Measurements from ENCODE around the gene PLTP.

The PLTP gene

DNA sequence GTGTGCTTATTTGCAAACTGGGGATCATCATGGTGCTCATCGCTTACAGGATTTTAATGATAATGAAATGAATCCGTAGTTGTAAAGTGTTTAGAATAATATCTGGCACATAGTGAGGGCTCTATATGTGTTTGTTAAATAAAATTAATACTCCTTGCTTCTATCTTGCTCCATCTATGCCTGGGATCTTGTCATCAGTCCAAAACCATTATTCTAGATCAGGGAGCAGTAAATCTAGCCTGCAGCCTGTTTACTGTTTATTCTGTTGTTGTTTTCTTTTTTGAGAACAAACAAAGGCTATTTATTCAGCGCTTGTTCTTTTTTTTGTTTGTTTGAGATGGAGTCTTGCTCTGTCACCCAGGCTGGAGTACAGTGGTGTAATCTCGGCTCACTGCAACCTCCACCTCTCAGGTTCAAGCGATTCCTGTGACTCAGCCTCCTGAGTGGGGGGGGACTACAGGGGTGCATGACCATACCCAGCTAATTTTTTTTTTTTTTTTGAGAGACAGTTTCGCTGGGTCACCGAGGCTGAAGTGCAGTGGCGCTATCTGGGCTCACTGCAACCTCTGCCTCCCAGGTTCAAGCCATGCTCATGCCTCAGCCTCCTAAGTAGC, 62.9 kb downstream of the PLTP start:
- H3K4me1 ChIP-seq (ENCODE audit: control insufficient read depth, insufficient read depth, low read length) = no peaks in the 10 kb centered on the region
- H3K9me3 ChIP-seq (ENCODE audit: control insufficient read depth, insufficient read depth, low read depth, low read length) = no peaks in the 10 kb centered on the region
- TF ChIP-seq, protein P1, sequence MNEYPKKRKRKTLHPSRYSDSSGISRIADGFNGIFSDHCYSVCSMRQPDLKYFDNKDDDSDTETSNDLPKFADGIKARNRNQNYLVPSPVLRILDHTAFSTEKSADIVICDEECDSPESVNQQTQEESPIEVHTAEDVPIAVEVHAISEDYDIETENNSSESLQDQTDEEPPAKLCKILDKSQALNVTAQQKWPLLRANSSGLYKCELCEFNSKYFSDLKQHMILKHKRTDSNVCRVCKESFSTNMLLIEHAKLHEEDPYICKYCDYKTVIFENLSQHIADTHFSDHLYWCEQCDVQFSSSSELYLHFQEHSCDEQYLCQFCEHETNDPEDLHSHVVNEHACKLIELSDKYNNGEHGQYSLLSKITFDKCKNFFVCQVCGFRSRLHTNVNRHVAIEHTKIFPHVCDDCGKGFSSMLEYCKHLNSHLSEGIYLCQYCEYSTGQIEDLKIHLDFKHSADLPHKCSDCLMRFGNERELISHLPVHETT (tag by site-specific recombination; IDR thresholded peaks at IDR 0.05) = no peak
- no peak for TF ChIP-seq ZNF37A (tag by site-specific recombination; IDR thresholded peaks at IDR 0.05)
- TF ChIP-seq ZNF202 (tag by site-specific recombination; IDR thresholded peaks at IDR 0.05; ENCODE audit: borderline replicate concordance) = no peak
- no peak for TF ChIP-seq ZNF366 (tag by site-specific recombination; conservative IDR thresholded peaks at IDR 0.05)
- TF ChIP-seq, protein P2, sequence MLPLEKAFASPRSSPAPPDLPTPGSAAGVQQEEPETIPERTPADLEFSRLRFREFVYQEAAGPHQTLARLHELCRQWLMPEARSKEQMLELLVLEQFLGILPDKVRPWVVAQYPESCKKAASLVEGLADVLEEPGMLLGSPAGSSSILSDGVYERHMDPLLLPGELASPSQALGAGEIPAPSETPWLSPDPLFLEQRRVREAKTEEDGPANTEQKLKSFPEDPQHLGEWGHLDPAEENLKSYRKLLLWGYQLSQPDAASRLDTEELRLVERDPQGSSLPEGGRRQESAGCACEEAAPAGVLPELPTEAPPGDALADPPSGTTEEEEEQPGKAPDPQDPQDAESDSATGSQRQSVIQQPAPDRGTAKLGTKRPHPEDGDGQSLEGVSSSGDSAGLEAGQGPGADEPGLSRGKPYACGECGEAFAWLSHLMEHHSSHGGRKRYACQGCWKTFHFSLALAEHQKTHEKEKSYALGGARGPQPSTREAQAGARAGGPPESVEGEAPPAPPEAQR (tag by site-specific recombination; IDR thresholded peaks at IDR 0.05) = no peak
- TF ChIP-seq SCRT2 (tag by site-specific recombination; IDR thresholded peaks at IDR 0.05) = no peak
- no peak for TF ChIP-seq ZNF777 (tag by site-specific recombination; IDR thresholded peaks at IDR 0.05; ENCODE audit: borderline replicate concordance)
- TF ChIP-seq ZNF701 (tag by site-specific recombination; IDR thresholded peaks at IDR 0.05) = no peak
- TF ChIP-seq, protein P3, sequence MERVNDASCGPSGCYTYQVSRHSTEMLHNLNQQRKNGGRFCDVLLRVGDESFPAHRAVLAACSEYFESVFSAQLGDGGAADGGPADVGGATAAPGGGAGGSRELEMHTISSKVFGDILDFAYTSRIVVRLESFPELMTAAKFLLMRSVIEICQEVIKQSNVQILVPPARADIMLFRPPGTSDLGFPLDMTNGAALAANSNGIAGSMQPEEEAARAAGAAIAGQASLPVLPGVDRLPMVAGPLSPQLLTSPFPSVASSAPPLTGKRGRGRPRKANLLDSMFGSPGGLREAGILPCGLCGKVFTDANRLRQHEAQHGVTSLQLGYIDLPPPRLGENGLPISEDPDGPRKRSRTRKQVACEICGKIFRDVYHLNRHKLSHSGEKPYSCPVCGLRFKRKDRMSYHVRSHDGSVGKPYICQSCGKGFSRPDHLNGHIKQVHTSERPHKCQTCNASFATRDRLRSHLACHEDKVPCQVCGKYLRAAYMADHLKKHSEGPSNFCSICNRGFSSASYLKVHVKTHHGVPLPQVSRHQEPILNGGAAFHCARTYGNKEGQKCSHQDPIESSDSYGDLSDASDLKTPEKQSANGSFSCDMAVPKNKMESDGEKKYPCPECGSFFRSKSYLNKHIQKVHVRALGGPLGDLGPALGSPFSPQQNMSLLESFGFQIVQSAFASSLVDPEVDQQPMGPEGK (tag by site-specific recombination; IDR thresholded peaks at IDR 0.05) = no peak
- H3K36me3 ChIP-seq (ENCODE audit: control insufficient read depth in 2 of 2, insufficient read depth in 1 of 2, low read length in 2 of 2) = peaks cover 5 to 64% of the 10 kb centered on the region in 2 experiments; a peak in 2 of 3 replicates
- ChIA-PET POLR2A (interaction anchor here (0.8 kb wide), 1 partner anchor 43 kb away, joined by 4 read pairs; no protein-coding TSS in a partner anchor), CTCF (interaction anchor here (0.7 kb wide), 1 partner anchor 18 kb away, joined by 3 read pairs; no protein-coding TSS in a partner anchor)
- H3K27ac ChIP-seq (ENCODE audit: extremely low read depth, low read depth, low read length) = no peak overlapping the region
- no peak overlapping the region for H3K4me3 ChIP-seq (ENCODE audit: low read depth, low read length)
